Measurements from ENCODE around the gene SCARF2.

DNA sequence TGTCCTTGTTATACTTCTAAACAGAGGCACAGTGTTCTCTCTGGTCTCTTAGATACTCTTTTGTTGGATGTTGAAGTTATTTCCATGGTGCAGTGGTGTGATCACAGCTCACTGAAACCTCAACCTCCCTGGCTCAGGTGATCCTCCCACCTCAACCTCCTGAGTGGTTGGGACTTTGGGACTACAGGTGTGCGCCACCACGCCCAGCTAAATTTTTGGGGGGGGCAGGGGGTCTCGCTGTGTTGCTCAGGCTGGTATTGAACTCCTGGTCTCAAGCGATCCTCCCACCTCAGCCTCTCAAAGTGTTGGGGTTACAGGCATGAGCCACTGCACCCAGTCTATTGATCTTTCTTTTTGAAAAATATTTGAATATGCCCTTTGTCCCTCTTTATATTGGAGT is 28.7 kb downstream of the SCARF2 start:
- TF ChIP-seq EZH2phosphoT487 (IDR thresholded peaks at IDR 0.05; ENCODE audit: insufficient read depth, low read depth), result no peak
- no peak for TF ChIP-seq EZH2 (IDR thresholded peaks at IDR 0.05; ENCODE audit: insufficient read depth, poor library complexity, severe bottlenecking)

Measured in GM23248 (cell line).